Measurements from ENCODE around the gene METTL2A. TPM values are rescaled to one million over a fixed set of nuclear protein-coding genes. Genes with fewer than 3 reads are reported as not detected.
"Not testable (repeated sequence)": the region's sequence is repeated elsewhere in the genome, so short reads cannot be mapped to it uniquely, and the experiment has no call there.

The METTL2A gene
- total RNA-seq, 4 donors from 2014 or later: 11.9 to 16.2 (median 12.5) TPM

- DNase-seq (peak in 1 of 2 donors; percentile 10), ATAC-seq (peak; percentile 57 to 69)
- TF ChIP-seq CTCF (IDR thresholded peaks at IDR 0.05 in 4 of 5, conservative IDR thresholded peaks at IDR 0.05 in 1 of 5) (peak in 1 of 5 experiments; percentile 9), POLR2A (IDR thresholded peaks at IDR 0.05) (peak; percentile 48 to 58)
- peaks cover 19 to 35% of the 10 kb centered on the region in 2 donors for H3K4me1 ChIP-seq
- H3K4me3 ChIP-seq: peak overlapping the region; percentile 73 to 87 (median 80)
- peak overlapping the region; percentile 84 to 96 (median 90) for H3K27ac ChIP-seq
- H3K36me3 ChIP-seq; H3K27me3 ChIP-seq; in situ Hi-C loops (cut with MboI; ENCODE audit: low sequenced_read_pairs in 4 of 4); H3K9me3 ChIP-seq: not testable (repeated sequence)
- intact Hi-C loops (cut with DNase I; ENCODE audit: low total_unique reads): loop anchor here (5.0 kb wide), 1 partner anchor 412 kb away; the partner anchor contains the start of gene MED13
These were observed 55.4 kb downstream of the METTL2A start for GRCh38 chr17:62478880-62479638.

- H3K4me3 ChIP-seq: peak overlapping the region; percentile 73 to 87 (median 80)
- H3K36me3 ChIP-seq; H3K27me3 ChIP-seq; in situ Hi-C loops (cut with MboI; ENCODE audit: low sequenced_read_pairs in 4 of 4); H3K9me3 ChIP-seq: not testable (repeated sequence)
- intact Hi-C loops (cut with DNase I; ENCODE audit: low total_unique reads): loop anchor here (5.0 kb wide), 1 partner anchor 412 kb away; the partner anchor contains the start of gene MED13
- H3K27ac ChIP-seq: peak overlapping the region; percentile 84 to 96 (median 90)
- peaks cover 19 to 40% of the 10 kb centered on the region in 2 donors for H3K4me1 ChIP-seq
- ATAC-seq (peak; percentile 20 to 25), DNase-seq (peak; percentile 8 to 13)
These were observed 56.1 kb downstream of the METTL2A start for GRCh38 chr17:62479639-62480258.

GRCh38 chr17:62482553-62482952 lies 58.9 kb downstream of the METTL2A start:
- intact Hi-C loops (cut with DNase I; ENCODE audit: low total_unique reads); H3K27me3 ChIP-seq; in situ Hi-C loops (cut with MboI; ENCODE audit: low sequenced_read_pairs in 4 of 4); H3K36me3 ChIP-seq; H3K27ac ChIP-seq; DNase-seq; H3K9me3 ChIP-seq; H3K4me3 ChIP-seq; ATAC-seq: not testable (repeated sequence)
- peaks cover 14 to 35% of the 10 kb centered on the region in 2 donors for H3K4me1 ChIP-seq

GRCh38 chr17:62490990-62491389 lies 67.3 kb downstream of the METTL2A start:
- H3K9me3 ChIP-seq; ATAC-seq; intact Hi-C loops (cut with DNase I; ENCODE audit: low total_unique reads); H3K27me3 ChIP-seq; H3K36me3 ChIP-seq; in situ Hi-C loops (cut with MboI; ENCODE audit: low sequenced_read_pairs in 4 of 4); H3K27ac ChIP-seq; DNase-seq; H3K4me3 ChIP-seq: not testable (repeated sequence)
- peaks cover 19 to 20% of the 10 kb centered on the region in 2 donors for H3K4me1 ChIP-seq

- DNase-seq; intact Hi-C loops (cut with DNase I; ENCODE audit: low total_unique reads); H3K9me3 ChIP-seq; H3K36me3 ChIP-seq; H3K27ac ChIP-seq; ATAC-seq; in situ Hi-C loops (cut with MboI; ENCODE audit: low sequenced_read_pairs in 4 of 4); H3K27me3 ChIP-seq; H3K4me3 ChIP-seq: not testable (repeated sequence)
- peaks cover 19 to 20% of the 10 kb centered on the region in 2 donors for H3K4me1 ChIP-seq
These were observed 69.5 kb downstream of the METTL2A start for GRCh38 chr17:62493049-62493655.

- in situ Hi-C loops (cut with MboI; ENCODE audit: low sequenced_read_pairs in 4 of 4); DNase-seq; H3K27me3 ChIP-seq; H3K9me3 ChIP-seq; H3K27ac ChIP-seq; H3K4me3 ChIP-seq; ATAC-seq; H3K36me3 ChIP-seq; intact Hi-C loops (cut with DNase I; ENCODE audit: low total_unique reads): not testable (repeated sequence)
- peaks cover 19 to 23% of the 10 kb centered on the region in 2 donors for H3K4me1 ChIP-seq
These were observed 70.4 kb downstream of the METTL2A start for GRCh38 chr17:62494073-62494472.

GRCh38 chr17:62496344-62496743 lies 72.6 kb downstream of the METTL2A start:
- intact Hi-C loops (cut with DNase I; ENCODE audit: low total_unique reads); ATAC-seq; H3K27me3 ChIP-seq; H3K36me3 ChIP-seq; in situ Hi-C loops (cut with MboI; ENCODE audit: low sequenced_read_pairs in 4 of 4); H3K9me3 ChIP-seq; H3K27ac ChIP-seq; H3K4me3 ChIP-seq; DNase-seq: not testable (repeated sequence)
- peaks cover 23 to 26% of the 10 kb centered on the region in 2 donors for H3K4me1 ChIP-seq

GRCh38 chr17:62498796-62499195 lies 75.1 kb downstream of the METTL2A start:
- peaks cover 10 to 14% of the 10 kb centered on the region in 2 donors for H3K4me1 ChIP-seq
- H3K36me3 ChIP-seq; H3K27ac ChIP-seq; H3K9me3 ChIP-seq; H3K27me3 ChIP-seq; in situ Hi-C loops (cut with MboI; ENCODE audit: low sequenced_read_pairs in 4 of 4); H3K4me3 ChIP-seq; intact Hi-C loops (cut with DNase I; ENCODE audit: low total_unique reads); DNase-seq; ATAC-seq: not testable (repeated sequence)

Measured in gastrocnemius medialis (tissue), 4 donors.